Activated CD4-positive, alpha-beta T cell treated with anti-CD3 and anti-CD28 coated beads, Interleukin-2, Interleukin-6, amounts not matched to agents 100 ng/mL and 50 ng/mL, durations not matched to agents 16 hours and 8 hours (primary cell): ENCODE results near the gene MGAT3.

ENCODE experiments used
- DNase-seq: peaks from one replicate; pipeline ENCODE4 v3.0.0-alpha.2; 2020

Gene MGAT3

GRCh38 chr22:39429916-39430575 is 26.8 kb upstream of the MGAT3 start:
- no peak for DNase-seq

GRCh38 chr22:39430576-39431150 is 26.1 kb upstream of the MGAT3 start:
- no peak for DNase-seq

GRCh38 chr22:39431216-39431801 is 25.5 kb upstream of the MGAT3 start:
- DNase-seq: no peak

GRCh38 chr22:39431821-39432251 is 25.0 kb upstream of the MGAT3 start:
- DNase-seq: no peak

- no peak for DNase-seq
These were observed 24.4 kb upstream of the MGAT3 start for GRCh38 chr22:39432361-39432811.

GRCh38 chr22:39433476-39434242 is 23.2 kb upstream of the MGAT3 start:
- DNase-seq: no peak

- DNase-seq: no peak
These were observed 22.6 kb upstream of the MGAT3 start for GRCh38 chr22:39434243-39434653.

- DNase-seq: no peak
These were observed 22.1 kb upstream of the MGAT3 start for GRCh38 chr22:39434721-39435120.

- DNase-seq: no peak
These were observed 21.2 kb upstream of the MGAT3 start for GRCh38 chr22:39435616-39436015.

- DNase-seq: no peak
These were observed 18.8 kb upstream of the MGAT3 start for GRCh38 chr22:39437791-39438704.

- DNase-seq: no peak
These were observed 17.6 kb upstream of the MGAT3 start for GRCh38 chr22:39439170-39439569.

GRCh38 chr22:39443398-39443797 is 13.4 kb upstream of the MGAT3 start:
- DNase-seq: no peak

GRCh38 chr22:39444247-39444800 is 12.5 kb upstream of the MGAT3 start:
- no peak for DNase-seq

GRCh38 chr22:39444937-39445465 is 11.8 kb upstream of the MGAT3 start:
- no peak for DNase-seq

- DNase-seq: no peak
These were observed 11.1 kb upstream of the MGAT3 start for GRCh38 chr22:39445678-39446077.

- DNase-seq: no peak
These were observed 10.5 kb upstream of the MGAT3 start for GRCh38 chr22:39446239-39446721.

- DNase-seq: no peak
These were observed 8.4 kb upstream of the MGAT3 start for GRCh38 chr22:39448205-39449054.

- no peak for DNase-seq
These were observed 7.1 kb upstream of the MGAT3 start for GRCh38 chr22:39449708-39450107.

GRCh38 chr22:39450258-39450955 is 6.4 kb upstream of the MGAT3 start:
- DNase-seq: no peak

GRCh38 chr22:39452740-39453040 is 4.1 kb upstream of the MGAT3 start:
- DNase-seq: no peak
